Skeletal muscle satellite cell (primary cell): ENCODE results near the gene ADAM22.

Experiments used
- H3K27me3 ChIP-seq: 2 replicates; pipeline ENCODE4 v1.7.0; 2013; ENCODE audit warnings: low read length; ENCODE audit not compliant: control insufficient read depth, insufficient read depth
- H3K36me3 ChIP-seq: 2 replicates; pipeline ENCODE4 v1.7.0; 2013; ENCODE audit warnings: mild to moderate bottlenecking, control low read depth, low read length; ENCODE audit not compliant: insufficient read depth
- H3K4me1 ChIP-seq: 2 replicates; pipeline ENCODE4 v1.7.0; 2013; ENCODE audit warnings: low read length; ENCODE audit not compliant: control insufficient read depth, insufficient read depth
- H3K4me2 ChIP-seq: 2 replicates; pipeline ENCODE4 v1.7.0; 2013; ENCODE audit warnings: mild to moderate bottlenecking, low read length
- H3K4me3 ChIP-seq: 2 replicates; pipeline ENCODE4 v1.7.0; 2013; ENCODE audit warnings: low read length
- H3K9ac ChIP-seq: 2 replicates; pipeline ENCODE4 v1.7.0; 2013; ENCODE audit warnings: mild to moderate bottlenecking, low read depth, low read length, moderate library complexity
- H3K9me3 ChIP-seq: replicated peaks from 2 replicates; pipeline ENCODE4 v1.7.0; 2013; ENCODE audit warnings: mild to moderate bottlenecking, control low read depth, low read length

ADAM22 gene

DNA sequence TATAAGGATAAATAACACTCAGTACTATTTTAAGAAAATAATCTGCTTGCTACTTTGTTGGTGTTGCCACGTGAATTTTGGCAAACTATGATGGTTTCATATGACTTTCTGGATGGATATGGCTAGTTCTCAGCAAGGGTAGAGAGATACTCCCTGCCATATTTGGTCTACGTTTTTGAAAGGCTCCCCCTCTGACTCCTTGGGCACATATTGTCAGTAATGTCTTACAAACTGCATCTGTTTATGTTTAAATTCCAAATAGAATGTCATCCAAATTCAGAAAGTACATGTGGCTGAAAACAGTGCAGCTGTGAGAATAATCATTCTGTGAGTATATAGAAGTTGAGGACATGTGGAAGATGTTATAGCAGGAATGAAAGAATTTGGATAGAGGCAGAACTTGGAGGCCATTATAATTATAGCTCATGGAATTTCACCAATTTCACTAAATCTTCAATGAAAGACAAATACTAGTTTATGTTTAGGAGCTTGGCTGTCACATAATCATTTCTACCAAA lies 178.0 kb downstream of the ADAM22 start:
- Histone ChIP-seq H3K9ac (no peak overlapping the region), H3K4me2 (no peak overlapping the region), H3K9me3 (no peaks in the 10 kb centered on the region), H3K27me3 (no peaks in the 10 kb centered on the region), H3K4me3 (no peak overlapping the region), H3K4me1 (no peaks in the 10 kb centered on the region), H3K36me3 (no peaks in the 10 kb centered on the region)

GRCh38 chr7:88115258-88115796 lies 181.3 kb downstream of the ADAM22 start:
- no peak overlapping the region for H3K4me2 ChIP-seq
- H3K4me1 ChIP-seq: no peaks in the 10 kb centered on the region
- H3K9me3 ChIP-seq: no peaks in the 10 kb centered on the region
- no peaks in the 10 kb centered on the region for H3K36me3 ChIP-seq
- H3K9ac ChIP-seq: no peak overlapping the region
- H3K27me3 ChIP-seq: no peaks in the 10 kb centered on the region
- H3K4me3 ChIP-seq: no peak overlapping the region

GRCh38 chr7:88115816-88116215 lies 181.8 kb downstream of the ADAM22 start:
- Histone ChIP-seq H3K9ac (no peak overlapping the region), H3K9me3 (no peaks in the 10 kb centered on the region), H3K27me3 (no peaks in the 10 kb centered on the region), H3K36me3 (no peaks in the 10 kb centered on the region), H3K4me3 (no peak overlapping the region), H3K4me2 (no peak overlapping the region), H3K4me1 (no peaks in the 10 kb centered on the region)

GRCh38 chr7:88116235-88116795 lies 182.3 kb downstream of the ADAM22 start:
- no peaks in the 10 kb centered on the region for H3K4me1 ChIP-seq
- H3K4me2 ChIP-seq: no peak overlapping the region
- no peaks in the 10 kb centered on the region for H3K27me3 ChIP-seq
- H3K4me3 ChIP-seq: no peak overlapping the region
- H3K9ac ChIP-seq: no peak overlapping the region
- H3K36me3 ChIP-seq: no peaks in the 10 kb centered on the region
- no peaks in the 10 kb centered on the region for H3K9me3 ChIP-seq

DNA sequence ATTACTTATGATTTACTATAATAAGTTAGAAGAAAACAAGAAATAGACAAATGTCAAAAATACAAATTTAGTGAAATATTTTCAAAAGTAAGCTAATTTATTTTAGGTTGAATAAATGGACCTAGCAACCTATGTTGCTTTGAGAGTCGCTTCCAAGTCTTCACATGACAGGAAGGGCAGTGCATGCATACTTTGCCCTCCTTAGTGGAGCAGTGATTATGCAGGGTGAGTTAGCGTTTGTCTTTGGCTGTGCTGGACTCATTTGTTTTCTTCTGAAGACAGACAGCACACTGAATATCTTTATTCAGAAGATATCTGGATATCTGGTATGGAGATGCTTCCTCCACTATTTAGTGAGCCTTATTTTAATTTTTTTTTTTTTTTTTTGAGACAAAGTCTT lies 183.3 kb downstream of the ADAM22 start:
- no peak overlapping the region for H3K4me2 ChIP-seq
- no peaks in the 10 kb centered on the region for H3K27me3 ChIP-seq
- no peak overlapping the region for H3K9ac ChIP-seq
- no peaks in the 10 kb centered on the region for H3K9me3 ChIP-seq
- H3K36me3 ChIP-seq: no peaks in the 10 kb centered on the region
- H3K4me3 ChIP-seq: no peak overlapping the region
- no peaks in the 10 kb centered on the region for H3K4me1 ChIP-seq

GRCh38 chr7:88121335-88121734 lies 187.3 kb downstream of the ADAM22 start:
- H3K36me3 ChIP-seq: no peaks in the 10 kb centered on the region
- no peaks in the 10 kb centered on the region for H3K9me3 ChIP-seq
- H3K4me1 ChIP-seq: no peaks in the 10 kb centered on the region
- H3K4me3 ChIP-seq: no peak overlapping the region
- no peak overlapping the region for H3K9ac ChIP-seq
- no peak overlapping the region for H3K4me2 ChIP-seq
- H3K27me3 ChIP-seq: no peaks in the 10 kb centered on the region

GRCh38 chr7:88127637-88128290 lies 193.7 kb downstream of the ADAM22 start:
- Histone ChIP-seq H3K9me3 (no peaks in the 10 kb centered on the region), H3K4me3 (no peak overlapping the region), H3K36me3 (no peaks in the 10 kb centered on the region), H3K9ac (no peak overlapping the region), H3K4me2 (no peak overlapping the region), H3K4me1 (no peaks in the 10 kb centered on the region), H3K27me3 (no peaks in the 10 kb centered on the region)

DNA sequence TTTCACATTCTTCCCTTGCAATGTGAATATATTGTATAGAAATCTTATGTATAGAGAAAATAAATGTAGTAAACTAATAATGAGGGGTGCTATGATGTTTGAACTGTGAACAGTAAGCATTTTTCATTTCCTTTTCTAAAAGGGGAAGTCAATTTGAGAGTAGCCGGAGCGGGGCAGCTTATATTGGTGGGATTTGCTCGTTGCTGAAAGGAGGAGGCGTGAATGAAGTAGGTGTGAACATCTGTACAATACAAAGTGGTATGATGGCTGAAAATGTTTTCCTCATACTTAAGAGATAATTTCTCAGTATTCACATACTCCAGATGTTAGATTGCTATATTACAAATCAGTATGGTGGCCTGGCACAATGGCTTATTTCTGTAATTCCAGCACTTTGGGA lies 198.7 kb downstream of the ADAM22 start:
- Histone ChIP-seq H3K9ac (no peak overlapping the region), H3K4me1 (no peaks in the 10 kb centered on the region), H3K36me3 (no peaks in the 10 kb centered on the region), H3K27me3 (no peaks in the 10 kb centered on the region), H3K4me3 (no peak overlapping the region), H3K4me2 (no peak overlapping the region), H3K9me3 (no peaks in the 10 kb centered on the region)

DNA sequence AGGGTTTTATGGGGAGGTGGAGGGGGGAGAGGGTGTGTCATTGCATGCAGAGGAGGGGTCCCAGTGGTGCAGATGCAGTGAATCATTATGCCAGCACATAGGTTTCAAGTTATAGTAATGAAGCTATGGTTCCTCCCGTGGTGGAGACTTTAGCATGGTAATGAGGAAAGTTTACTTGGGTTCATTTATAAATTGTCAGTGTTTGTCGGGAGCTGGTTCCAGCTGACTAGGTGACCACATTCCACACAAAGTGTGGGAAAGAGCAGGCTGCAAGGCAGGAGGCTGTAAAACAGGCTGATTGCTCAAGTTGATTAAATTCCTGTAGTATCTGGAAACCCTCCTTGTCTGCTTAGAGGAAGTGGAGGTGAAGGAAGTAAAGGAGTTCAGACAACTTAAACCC lies 206.9 kb downstream of the ADAM22 start:
- Histone ChIP-seq H3K9ac (no peak overlapping the region), H3K9me3 (no peaks in the 10 kb centered on the region)

DNA sequence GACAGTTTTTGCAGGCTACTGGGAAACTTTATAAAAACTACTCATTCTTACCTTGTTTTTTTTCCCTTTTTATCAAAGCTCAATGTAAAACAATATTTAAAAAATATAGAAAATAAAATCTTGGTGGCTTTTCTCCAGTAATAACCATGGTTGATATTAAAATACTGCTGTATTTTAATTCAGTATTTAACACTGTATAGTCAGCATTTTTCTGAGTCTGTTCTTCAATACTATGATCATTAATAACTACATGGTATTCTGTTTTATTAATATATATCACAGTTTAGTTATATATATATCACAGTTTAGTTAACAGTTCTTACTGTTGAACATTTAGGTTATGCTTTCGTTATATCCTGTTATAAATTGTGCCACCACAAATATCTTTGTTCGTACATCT lies 207.4 kb downstream of the ADAM22 start:
- Histone ChIP-seq H3K9ac (no peak overlapping the region), H3K36me3 (no peaks in the 10 kb centered on the region), H3K4me1 (no peaks in the 10 kb centered on the region), H3K27me3 (no peaks in the 10 kb centered on the region), H3K4me3 (no peak overlapping the region), H3K9me3 (no peaks in the 10 kb centered on the region), H3K4me2 (no peak overlapping the region)

More for the DNA sequence above, 206.9 kb downstream of the ADAM22 start:
- no peak overlapping the region for H3K4me3 ChIP-seq
- no peaks in the 10 kb centered on the region for H3K36me3 ChIP-seq
- H3K4me1 ChIP-seq: no peaks in the 10 kb centered on the region
- H3K4me2 ChIP-seq: no peak overlapping the region
- no peaks in the 10 kb centered on the region for H3K27me3 ChIP-seq

- Histone ChIP-seq H3K9ac (no peak overlapping the region), H3K9me3 (no peaks in the 10 kb centered on the region), H3K27me3 (no peaks in the 10 kb centered on the region), H3K4me2 (no peak overlapping the region), H3K4me1 (no peaks in the 10 kb centered on the region), H3K36me3 (no peaks in the 10 kb centered on the region), H3K4me3 (no peak overlapping the region)
Measured at GRCh38 chr7:88141953-88142352, 207.9 kb downstream of the ADAM22 start.

- no peak overlapping the region for H3K9ac ChIP-seq
- no peaks in the 10 kb centered on the region for H3K4me1 ChIP-seq
- H3K36me3 ChIP-seq: no peaks in the 10 kb centered on the region
- H3K27me3 ChIP-seq: no peaks in the 10 kb centered on the region
- no peaks in the 10 kb centered on the region for H3K9me3 ChIP-seq
- no peak overlapping the region for H3K4me2 ChIP-seq
- H3K4me3 ChIP-seq: no peak overlapping the region
Measured at GRCh38 chr7:88146616-88147015, 212.6 kb downstream of the ADAM22 start.
